IMR-90 (cell line): ENCODE measurements around the gene ZNF526. TPM values are rescaled to one million over a fixed set of nuclear protein-coding genes. Genes with fewer than 3 reads are reported as not detected.
A peak's percentile ranks its signal among the peaks of the same experiment; 100 is the strongest.

ENCODE experiments used
- ATAC-seq: fragments of 200-7000 bp; cut with Tn5 transposase; 2 replicates; pipeline ENCODE4 v1.9.1; 2020; ENCODE audit warnings: low read depth, mild to moderate bottlenecking, moderate library complexity
- BruUV-seq: library from RNA; stranded (reverse); fragments of 400-500 nt; replicated peaks from 2 replicates; lab custom pipeline; 2021; lab: Mats Ljungman, UMichigan
- CTCF ChIA-PET: fragments of 300-600 bp; formaldehyde crosslinking; extraction: SDS; loops from one replicate; lab custom pipeline; 2021; ENCODE audit warnings: antibody characterized with exemption; lab: Yijun Ruan, JAX
- POLR2A ChIA-PET: fragments of 300-600 bp; sonication (Branson Sonifier 250); formaldehyde crosslinking; loops from one replicate; lab custom pipeline; 2022; ENCODE audit warnings: antibody characterized with exemption; ENCODE audit not compliant: unreplicated experiment; lab: Charles Lee
- DNase-seq: peaks from one replicate; pipeline ENCODE4 v3.0.0; 2013
- H2AFZ ChIP-seq: replicated peaks from 2 replicates; pipeline ENCODE3; 2013; ENCODE audit warnings: low read length, mild to moderate bottlenecking; ENCODE audit not compliant: poor library complexity
- H2AK5ac ChIP-seq: 2 replicates; pipeline ENCODE4 v1.6.1; 2013; ENCODE audit warnings: low read depth, low read length, inconsistent platforms
- H2AK9ac ChIP-seq: replicated peaks from 2 replicates; pipeline ENCODE3; 2013; ENCODE audit warnings: mild to moderate bottlenecking, low read depth, low read length, moderate library complexity; ENCODE audit not compliant: poor library complexity
- H2BK120ac ChIP-seq: 2 replicates; pipeline ENCODE4 v1.6.1; 2013; ENCODE audit warnings: low read depth, low read length, inconsistent platforms
- H2BK15ac ChIP-seq: 3 replicates; pipeline ENCODE4 v1.6.1; 2013; ENCODE audit warnings: low read depth, low read length, inconsistent platforms
- H2BK20ac ChIP-seq: 2 replicates; pipeline ENCODE4 v1.6.1; 2013; ENCODE audit warnings: low read depth, mild to moderate bottlenecking, inconsistent platforms, low read length, moderate library complexity
- H2BK5ac ChIP-seq: 2 replicates; pipeline ENCODE4 v1.6.1; 2013; ENCODE audit warnings: mild to moderate bottlenecking, low read depth, low read length, inconsistent platforms; ENCODE audit not compliant: poor library complexity, severe bottlenecking
- H3K14ac ChIP-seq: replicated peaks from 2 replicates; pipeline ENCODE4 v1.6.1; 2013; ENCODE audit warnings: low read depth, low read length, inconsistent platforms
- H3K18ac ChIP-seq: 2 replicates; pipeline ENCODE4 v1.6.1; 2013; ENCODE audit warnings: low read depth, low read length, control low read depth
- H3K23ac ChIP-seq: 2 replicates; pipeline ENCODE4 v1.6.1; 2013; ENCODE audit warnings: low read depth, low read length, inconsistent platforms
- H3K27ac ChIP-seq: 2 replicates; pipeline ENCODE4 v1.5.1; 2013; ENCODE audit warnings: mild to moderate bottlenecking, control low read depth, low read length; ENCODE audit not compliant: insufficient read depth
- H3K27me3 ChIP-seq: 2 replicates; pipeline ENCODE4 v1.6.1; 2013; ENCODE audit warnings: low read length; ENCODE audit not compliant: control insufficient read depth, insufficient read depth
- H3K36me3 ChIP-seq: 2 replicates; pipeline ENCODE4 v1.6.1; 2013; ENCODE audit warnings: low read length, mixed read lengths; ENCODE audit not compliant: control insufficient read depth, insufficient read depth
- H3K4ac ChIP-seq: 2 replicates; pipeline ENCODE4 v1.6.1; 2013; ENCODE audit warnings: low read depth, low read length, inconsistent platforms
- H3K4me1 ChIP-seq: 2 replicates; pipeline ENCODE4 v1.6.1; 2013; ENCODE audit warnings: low read length, mixed read lengths; ENCODE audit not compliant: control insufficient read depth, insufficient read depth
- H3K4me2 ChIP-seq: 2 replicates; pipeline ENCODE4 v1.6.1; 2013; ENCODE audit warnings: low read depth, mild to moderate bottlenecking, control low read depth, low read length, moderate library complexity
- H3K4me3 ChIP-seq: 2 replicates; pipeline ENCODE4 v1.5.1; 2013; ENCODE audit warnings: low read depth, mild to moderate bottlenecking, control low read depth, low read length, moderate library complexity; ENCODE audit not compliant: insufficient read depth
- H3K56ac ChIP-seq: 2 replicates; pipeline ENCODE4 v1.6.1; 2013; ENCODE audit warnings: low read length, inconsistent platforms; ENCODE audit not compliant: insufficient read depth; ENCODE audit errors: extremely low read depth
- H3K79me1 ChIP-seq, 2 experiments: 2 replicates each; pipeline ENCODE4 v1.6.1; 2013; ENCODE audit warnings: low read length in 2 of 2, inconsistent platforms in 1 of 2, low read depth in 1 of 2
- H3K9ac ChIP-seq: 2 replicates; pipeline ENCODE4 v1.6.1; 2013; ENCODE audit warnings: low read depth, low read length, control low read depth
- H3K9me1 ChIP-seq: 2 replicates; pipeline ENCODE4 v1.6.1; 2013; ENCODE audit warnings: low read length, inconsistent platforms; ENCODE audit not compliant: insufficient read depth
- H3K9me3 ChIP-seq: 2 replicates; pipeline ENCODE4 v1.6.1; 2013; ENCODE audit warnings: low read length; ENCODE audit not compliant: control insufficient read depth, insufficient read depth
- H4K20me1 ChIP-seq: 2 replicates; pipeline ENCODE4 v1.6.1; 2013; ENCODE audit warnings: low read length, inconsistent platforms; ENCODE audit not compliant: insufficient read depth
- H4K5ac ChIP-seq: 2 replicates; pipeline ENCODE4 v1.6.1; 2013; ENCODE audit warnings: mild to moderate bottlenecking, low read depth, low read length, control low read depth
- H4K8ac ChIP-seq, 2 experiments: 2 replicates each; pipeline ENCODE4 v1.6.1; 2013; ENCODE audit warnings: low read depth in 2 of 2, low read length in 2 of 2, control low read depth in 1 of 2, inconsistent platforms in 1 of 2
- H4K91ac ChIP-seq: 2 replicates; pipeline ENCODE4 v1.6.1; 2013; ENCODE audit warnings: low read depth, low read length, inconsistent platforms; ENCODE audit not compliant: insufficient read depth
- CHD1 ChIP-seq: IDR thresholded peaks from 2 replicates; pipeline ENCODE4 v1.6.1; 2012; ENCODE audit warnings: low read depth, low read length, improper control_type of control experiment
- CTCF ChIP-seq: conservative IDR thresholded peaks from 2 replicates; pipeline ENCODE4 v1.5.1; 2012; ENCODE audit warnings: mild to moderate bottlenecking, low read depth, low read length, improper control_type of control experiment
- MAZ ChIP-seq: IDR thresholded peaks from 2 replicates; pipeline ENCODE4 v1.6.1; 2012; ENCODE audit warnings: low read depth, mild to moderate bottlenecking, low read length, improper control_type of control experiment, moderate library complexity, borderline replicate concordance
- WGBS, 2 experiments: methylation state at CpG; one replicate each; pipeline versions ENCODE4 v1.1.5 to v1.1.7; 2013; ENCODE audit warnings: missing lambda C conversion rate in 2 of 2; ENCODE audit not compliant: insufficient read length in 1 of 2; ENCODE audit errors: extremely low coverage in 2 of 2; 5-methylcytosine and 5-hydroxymethylcytosine counted together
- dilution Hi-C: fragments of 300-500 bp; cut with HindIII; formaldehyde crosslinking; loops from one replicate; pipeline ENCODE4 v1.14.3; 2018; ENCODE audit warnings: low sequenced_read_pairs; ENCODE audit not compliant: unreplicated experiment
- in situ Hi-C: fragments of 300-500 bp; cut with MboI; formaldehyde crosslinking; loops from 3 replicates; pipeline ENCODE4 v1.14.3; 2019; ENCODE audit warnings: low sequenced_read_pairs, inconsistent platforms, mixed read lengths
- intact Hi-C: fragments of 100-400 bp; cut with micrococcal nuclease; formaldehyde crosslinking; loops from 2 replicates; pipeline ENCODE4 v1.10.0; 2022
- polyA plus RNA-seq, 3 experiments: library from polyadenylated mRNA; depleted of rRNA; stranded (reverse); fragments of >200 nt; gene quantifications; 2 replicates each; pipeline ENCODE4 v1.2.3, GENCODE V29; 2012; ENCODE audit warnings: low replicate concordance in 1 of 3
- total RNA-seq: library from RNA; depleted of rRNA; stranded (reverse); fragments of >200 nt; gene quantifications from 2 replicates; pipeline ENCODE4 v1.2.3, GENCODE V29; 2012

Gene ZNF526
- total and polyA plus RNA-seq, 2 of the 4 experiments (the other 2 are of a cell fraction): 7.3 to 13.6 TPM

- POLR2A ChIA-PET: no interaction called here
- no peak overlapping the region for H4K91ac ChIP-seq
- intact Hi-C loops: loop anchor here (2.0 kb wide), 1 partner anchor 43 kb away; the partner anchor contains the start of gene POU2F2
- H3K18ac ChIP-seq: no peak overlapping the region
- H3K79me1 ChIP-seq: no peaks in the 10 kb centered on the region
- no peaks in the 10 kb centered on the region for H3K9me1 ChIP-seq
- 0% methylated on average over 11 of the region's 34 CpGs; no CpG with 5 or more reads in 1 of the 2 experiments for WGBS, 2 experiments
- H2BK15ac ChIP-seq: no peak overlapping the region
- CTCF ChIA-PET: interaction anchor here (0.7 to 0.8 kb wide), 2 partner anchors 12 to 30 kb away, joined by 4 read pairs; no protein-coding TSS in a partner anchor
- in situ Hi-C loops: no loop called here
- H2BK5ac ChIP-seq: no peak overlapping the region
- H2AK5ac ChIP-seq: no peak overlapping the region
- H2AK9ac ChIP-seq: no peak overlapping the region
- peak overlapping the region; percentile 64 for H3K4me3 ChIP-seq
- H3K27ac ChIP-seq: no peak overlapping the region
- peak overlapping the region; percentile 89 for H2AFZ ChIP-seq
- no peak for TF ChIP-seq CTCF
- TF ChIP-seq CHD1: no peak
- 0 out of 2 replicates have a peak, but pooled peaks have one; percentile 4 for TF ChIP-seq MAZ
- H2BK20ac ChIP-seq: no peak overlapping the region
- no TSS peak for BruUV-seq
- no peak overlapping the region for H3K4ac ChIP-seq
- peak overlapping the region; percentile 56; the same call in 1 of the 2 replicates for H3K23ac ChIP-seq
- no peaks in the 10 kb centered on the region for H3K36me3 ChIP-seq
- H3K9me3 ChIP-seq: no peaks in the 10 kb centered on the region
- H2BK120ac ChIP-seq: no peak overlapping the region
- H3K56ac ChIP-seq: no peak overlapping the region
- H3K9ac ChIP-seq: peak overlapping the region; percentile 14
- peaks cover 81% of the 10 kb centered on the region for H3K27me3 ChIP-seq
- dilution Hi-C loops: no loop called here
- H4K20me1 ChIP-seq: 0 out of 2 replicates have a peak, but pooled peaks cover 6% of the 10 kb centered on the region
- no peak overlapping the region for H4K5ac ChIP-seq
- H3K14ac ChIP-seq: no peak overlapping the region
- peak overlapping the region; percentile 99 for H3K4me2 ChIP-seq
- no peak overlapping the region for H4K8ac ChIP-seq
- peaks cover 2% of the 10 kb centered on the region; the same call in 1 of the 2 replicates for H3K4me1 ChIP-seq
- DNase-seq (peak; percentile 17), ATAC-seq (peak; percentile 55)
Observed at GRCh38 chr19:42175952-42176648, 44.0 kb upstream of the ZNF526 start.
